Activated naive CD8-positive, alpha-beta T cell (primary cell): ENCODE measurements around the gene P4HTM.
A peak's percentile ranks its signal among the peaks of the same experiment; 100 is the strongest.

Experiments used
- H3K27ac Mint-ChIP-seq: one replicate; pipeline ENCODE4 v1.8.0; 2021; ENCODE audit warnings: mixed read lengths
- H3K27me3 Mint-ChIP-seq: one replicate; pipeline ENCODE4 v1.8.0; 2021; ENCODE audit warnings: mixed read lengths
- H3K36me3 Mint-ChIP-seq: one replicate; pipeline ENCODE4 v1.8.0; 2021; ENCODE audit warnings: mixed read lengths
- H3K4me1 Mint-ChIP-seq: one replicate; pipeline ENCODE4 v1.8.0; 2021; ENCODE audit warnings: low read depth, mixed read lengths
- H3K4me3 Mint-ChIP-seq: one replicate; pipeline ENCODE4 v1.8.0; 2021; ENCODE audit warnings: mild to moderate bottlenecking, mixed read lengths
- H3K9me3 Mint-ChIP-seq: one replicate; pipeline ENCODE4 v1.8.0; 2021; ENCODE audit warnings: low read depth, mixed read lengths

The P4HTM gene, protein sequence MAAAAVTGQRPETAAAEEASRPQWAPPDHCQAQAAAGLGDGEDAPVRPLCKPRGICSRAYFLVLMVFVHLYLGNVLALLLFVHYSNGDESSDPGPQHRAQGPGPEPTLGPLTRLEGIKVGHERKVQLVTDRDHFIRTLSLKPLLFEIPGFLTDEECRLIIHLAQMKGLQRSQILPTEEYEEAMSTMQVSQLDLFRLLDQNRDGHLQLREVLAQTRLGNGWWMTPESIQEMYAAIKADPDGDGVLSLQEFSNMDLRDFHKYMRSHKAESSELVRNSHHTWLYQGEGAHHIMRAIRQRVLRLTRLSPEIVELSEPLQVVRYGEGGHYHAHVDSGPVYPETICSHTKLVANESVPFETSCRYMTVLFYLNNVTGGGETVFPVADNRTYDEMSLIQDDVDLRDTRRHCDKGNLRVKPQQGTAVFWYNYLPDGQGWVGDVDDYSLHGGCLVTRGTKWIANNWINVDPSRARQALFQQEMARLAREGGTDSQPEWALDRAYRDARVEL

GRCh38 chr3:48989796-48990635 lies at the start of gene P4HTM:
Gene P4HTM, plus strand, starts transcription at chr3:48990241. Its CDS starts 16 bp downstream, at chr3:48990257.
- no peaks in the 10 kb centered on the region for H3K27me3 Mint-ChIP-seq
- peaks cover 2% of the 10 kb centered on the region for H3K36me3 Mint-ChIP-seq
- peak within 1 kb of the TSS; percentile 91 for H3K27ac Mint-ChIP-seq
- peaks cover 41% of the 10 kb centered on the region for H3K4me1 Mint-ChIP-seq
- H3K4me3 Mint-ChIP-seq = peak within 1 kb of the TSS; percentile 92
- no peaks in the 10 kb centered on the region for H3K9me3 Mint-ChIP-seq

- Mint-ChIP-seq H3K36me3 (peaks cover 7% of the 10 kb centered on the region), H3K4me3 (no peak overlapping the region), H3K4me1 (peaks cover 36% of the 10 kb centered on the region), H3K27ac (peak overlapping the region; percentile 79), H3K9me3 (no peaks in the 10 kb centered on the region), H3K27me3 (no peaks in the 10 kb centered on the region)
These were observed 44.6 kb upstream of the P4HTM start for GRCh38 chr3:48945432-48945831.

DNA sequence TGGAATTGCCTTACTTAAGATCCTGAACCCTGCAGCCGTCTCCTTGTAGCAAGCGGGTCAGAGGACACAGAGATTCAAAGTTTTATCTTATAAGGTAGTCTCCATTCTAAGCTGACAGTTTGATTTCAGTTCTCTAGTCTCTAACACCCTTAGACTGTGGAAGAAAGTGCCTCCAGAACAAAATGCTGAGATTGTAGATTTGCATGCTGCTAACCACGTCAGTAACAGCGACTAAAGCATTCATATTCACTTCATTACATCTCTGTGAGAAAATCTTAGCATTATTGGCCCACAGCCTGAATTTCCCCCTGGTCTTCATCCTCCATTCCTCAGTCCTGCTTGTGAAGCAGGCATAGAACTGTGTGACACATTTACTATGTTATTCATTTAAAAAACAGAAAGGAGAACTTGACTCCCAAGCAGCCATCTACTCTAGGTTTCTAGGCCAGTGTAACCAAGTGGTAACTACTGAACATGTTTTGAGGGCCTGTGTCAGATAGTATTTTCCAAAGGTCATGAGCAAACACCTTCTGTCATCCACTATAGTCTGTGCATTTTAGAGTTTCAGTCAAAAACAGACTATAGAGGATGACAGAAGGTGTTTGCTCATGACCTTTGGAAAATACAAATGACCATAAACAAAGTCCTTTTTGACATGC lies 44.0 kb upstream of the P4HTM start:
- no peaks in the 10 kb centered on the region for H3K9me3 Mint-ChIP-seq

GRCh38 chr3:48949376-48949717 lies 40.7 kb upstream of the P4HTM start:
- H3K9me3 Mint-ChIP-seq = no peaks in the 10 kb centered on the region
- no peak overlapping the region for H3K27ac Mint-ChIP-seq
- H3K36me3 Mint-ChIP-seq = no peaks in the 10 kb centered on the region
- H3K4me3 Mint-ChIP-seq = no peak overlapping the region
- peaks cover 42% of the 10 kb centered on the region for H3K4me1 Mint-ChIP-seq
- no peaks in the 10 kb centered on the region for H3K27me3 Mint-ChIP-seq

More for the DNA sequence above, 44.0 kb upstream of the P4HTM start:
- Mint-ChIP-seq H3K27ac (peak overlapping the region; percentile 79), H3K4me1 (peaks cover 36% of the 10 kb centered on the region), H3K4me3 (no peak overlapping the region), H3K36me3 (peaks cover 7% of the 10 kb centered on the region), H3K27me3 (no peaks in the 10 kb centered on the region)

DNA sequence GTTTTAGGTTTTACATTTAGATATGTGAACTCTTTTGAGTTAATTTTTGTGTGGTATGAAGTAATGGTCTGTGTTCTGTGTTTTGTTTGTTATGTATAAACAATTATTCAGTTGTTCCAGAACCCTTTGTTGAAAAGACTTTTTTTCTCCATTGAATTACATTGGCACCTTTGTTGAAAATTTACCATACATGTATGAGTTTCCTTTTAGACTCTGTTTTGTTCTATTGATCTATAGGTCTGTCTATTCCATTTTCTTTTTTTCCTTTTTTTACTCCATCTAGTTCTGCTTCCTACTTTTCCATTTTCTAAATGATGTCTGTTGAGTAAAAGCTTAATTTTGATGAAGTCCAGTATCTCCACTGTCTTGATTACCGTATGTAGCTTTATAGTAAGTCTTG lies 40.0 kb upstream of the P4HTM start:
- Mint-ChIP-seq H3K27ac (peak overlapping the region; percentile 67), H3K9me3 (no peaks in the 10 kb centered on the region), H3K4me3 (no peak overlapping the region), H3K36me3 (no peaks in the 10 kb centered on the region), H3K4me1 (peaks cover 36% of the 10 kb centered on the region), H3K27me3 (no peaks in the 10 kb centered on the region)

GRCh38 chr3:48951764-48952163 lies 38.3 kb upstream of the P4HTM start:
- Mint-ChIP-seq H3K9me3 (no peaks in the 10 kb centered on the region), H3K36me3 (no peaks in the 10 kb centered on the region), H3K4me3 (no peak overlapping the region), H3K27me3 (no peaks in the 10 kb centered on the region), H3K4me1 (peaks cover 25% of the 10 kb centered on the region), H3K27ac (peak overlapping the region; percentile 16)

DNA sequence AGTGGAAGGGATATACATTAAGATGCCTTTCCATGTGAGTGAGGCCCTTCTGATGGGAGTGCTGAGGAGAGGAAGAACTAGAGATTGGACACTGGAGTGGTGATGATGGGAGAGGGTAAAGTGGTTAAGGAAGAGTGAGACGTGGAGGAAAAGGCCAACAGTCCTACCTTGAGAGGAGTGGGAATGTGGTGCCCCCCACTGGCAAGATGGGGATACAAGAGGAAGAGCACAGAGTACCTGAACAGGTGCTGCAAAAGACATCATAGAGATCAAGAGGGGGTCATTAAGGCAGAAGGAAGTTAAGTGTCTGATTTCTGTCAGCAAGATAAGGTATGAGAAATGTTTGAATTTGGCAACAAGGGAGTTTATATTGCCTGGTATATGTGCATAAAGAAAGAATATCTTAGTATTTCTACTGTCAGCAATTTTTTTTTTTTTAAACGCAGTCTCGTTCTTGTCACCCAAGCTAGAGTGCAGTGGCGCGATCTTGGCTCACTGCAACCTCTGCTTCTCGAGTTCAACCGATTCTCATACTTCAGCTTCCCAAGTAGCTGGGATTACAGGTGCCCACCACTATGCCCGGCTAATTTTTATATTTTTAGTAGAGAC lies 37.4 kb upstream of the P4HTM start:
- no peaks in the 10 kb centered on the region for H3K9me3 Mint-ChIP-seq
- no peaks in the 10 kb centered on the region for H3K27me3 Mint-ChIP-seq
- H3K36me3 Mint-ChIP-seq = no peaks in the 10 kb centered on the region
- H3K27ac Mint-ChIP-seq = peak overlapping the region; percentile 19
- peaks cover 23% of the 10 kb centered on the region for H3K4me1 Mint-ChIP-seq
- no peak overlapping the region for H3K4me3 Mint-ChIP-seq

- Mint-ChIP-seq H3K4me3 (no peak overlapping the region), H3K36me3 (peaks cover 2% of the 10 kb centered on the region), H3K4me1 (peaks cover 7% of the 10 kb centered on the region), H3K9me3 (no peaks in the 10 kb centered on the region), H3K27ac (no peak overlapping the region), H3K27me3 (no peaks in the 10 kb centered on the region)
These were observed 32.9 kb upstream of the P4HTM start for GRCh38 chr3:48957006-48957705.

DNA sequence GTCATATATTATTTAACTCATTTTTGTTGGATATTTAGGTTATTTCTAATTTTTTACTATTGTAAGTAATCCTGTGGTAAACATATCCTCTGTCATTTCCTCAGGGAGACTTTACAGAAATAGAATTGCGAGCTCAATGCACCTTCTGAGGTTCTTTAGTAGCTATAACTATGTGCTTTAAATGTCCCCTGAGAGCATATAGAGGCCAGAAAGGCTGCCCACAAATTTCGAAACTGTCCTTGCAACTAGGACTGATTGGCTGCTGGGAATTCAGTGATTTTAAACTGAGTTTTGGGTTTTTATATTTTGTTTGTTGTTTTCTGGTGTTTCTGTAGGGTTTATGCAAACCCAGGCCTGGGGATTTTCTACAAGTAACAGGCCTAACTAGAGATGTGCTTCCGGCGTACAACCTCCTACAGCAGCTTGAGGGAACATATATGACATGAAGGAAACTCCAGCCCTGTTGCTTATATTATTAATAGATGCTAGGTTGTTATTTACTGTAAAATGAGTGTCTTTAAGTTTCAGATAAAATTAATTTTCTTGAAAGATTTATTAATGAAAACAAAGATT lies 29.1 kb upstream of the P4HTM start:
- H3K4me1 Mint-ChIP-seq = peaks cover 2% of the 10 kb centered on the region
- peaks cover 3% of the 10 kb centered on the region for H3K36me3 Mint-ChIP-seq
- H3K4me3 Mint-ChIP-seq = no peak overlapping the region
- H3K27ac Mint-ChIP-seq = no peak overlapping the region
- no peaks in the 10 kb centered on the region for H3K9me3 Mint-ChIP-seq
- no peaks in the 10 kb centered on the region for H3K27me3 Mint-ChIP-seq

- H3K27me3 Mint-ChIP-seq = no peaks in the 10 kb centered on the region
- H3K36me3 Mint-ChIP-seq = peaks cover 7% of the 10 kb centered on the region
- H3K27ac Mint-ChIP-seq = peak overlapping the region; percentile 61
- no peak overlapping the region for H3K4me3 Mint-ChIP-seq
- no peaks in the 10 kb centered on the region for H3K9me3 Mint-ChIP-seq
- H3K4me1 Mint-ChIP-seq = peaks cover 2% of the 10 kb centered on the region
These were observed 27.7 kb upstream of the P4HTM start for GRCh38 chr3:48962340-48962739.

DNA sequence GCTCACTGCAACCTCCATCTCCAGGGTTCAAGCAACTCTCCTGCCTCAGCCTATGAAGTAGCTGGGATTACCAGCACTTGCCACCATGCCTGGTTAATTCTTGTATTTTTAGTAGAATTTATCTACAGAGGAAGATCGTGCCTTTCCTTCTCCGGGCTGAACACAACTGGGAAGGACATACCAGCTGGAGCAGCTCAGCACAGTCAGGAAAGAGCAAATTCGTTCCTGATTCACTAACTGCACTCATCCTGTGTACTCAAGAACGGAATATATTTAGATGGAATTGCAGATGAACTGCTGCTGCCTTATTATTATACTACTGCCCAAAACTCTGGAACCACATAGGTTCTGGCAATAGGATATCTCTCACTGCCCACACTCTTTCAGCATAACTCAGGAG lies 27.1 kb upstream of the P4HTM start:
- Mint-ChIP-seq H3K4me1 (peaks cover 2% of the 10 kb centered on the region), H3K36me3 (peaks cover 7% of the 10 kb centered on the region), H3K27ac (no peak overlapping the region), H3K9me3 (no peaks in the 10 kb centered on the region), H3K4me3 (no peak overlapping the region), H3K27me3 (no peaks in the 10 kb centered on the region)

- Mint-ChIP-seq H3K36me3 (peaks cover 7% of the 10 kb centered on the region), H3K27ac (no peak overlapping the region), H3K9me3 (no peaks in the 10 kb centered on the region), H3K4me3 (no peak overlapping the region), H3K27me3 (no peaks in the 10 kb centered on the region), H3K4me1 (peaks cover 2% of the 10 kb centered on the region)
These were observed 26.4 kb upstream of the P4HTM start for GRCh38 chr3:48963591-48963990.

DNA sequence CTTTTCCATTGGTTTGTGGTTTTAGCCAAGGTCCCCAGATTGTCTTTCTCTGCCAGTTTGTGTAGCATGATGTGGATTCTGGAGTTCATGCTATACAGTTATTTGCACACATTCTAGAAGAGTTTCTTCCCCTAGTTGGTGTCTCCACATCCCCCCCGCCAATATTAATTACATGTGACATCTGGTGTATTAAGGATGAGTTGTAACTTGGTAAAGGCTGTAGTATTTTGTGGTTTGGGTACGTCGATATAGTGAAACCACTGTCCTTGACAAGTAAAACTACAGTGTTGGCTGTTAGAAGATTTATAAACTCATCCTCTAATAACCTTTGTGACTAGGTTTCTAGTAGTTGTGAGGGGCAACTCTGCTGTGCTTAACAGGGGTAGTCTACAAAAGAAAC lies 23.7 kb upstream of the P4HTM start:
- Mint-ChIP-seq H3K36me3 (peaks cover 7% of the 10 kb centered on the region), H3K4me3 (no peak overlapping the region), H3K4me1 (peaks cover 2% of the 10 kb centered on the region), H3K27me3 (no peaks in the 10 kb centered on the region), H3K9me3 (no peaks in the 10 kb centered on the region), H3K27ac (no peak overlapping the region)

DNA sequence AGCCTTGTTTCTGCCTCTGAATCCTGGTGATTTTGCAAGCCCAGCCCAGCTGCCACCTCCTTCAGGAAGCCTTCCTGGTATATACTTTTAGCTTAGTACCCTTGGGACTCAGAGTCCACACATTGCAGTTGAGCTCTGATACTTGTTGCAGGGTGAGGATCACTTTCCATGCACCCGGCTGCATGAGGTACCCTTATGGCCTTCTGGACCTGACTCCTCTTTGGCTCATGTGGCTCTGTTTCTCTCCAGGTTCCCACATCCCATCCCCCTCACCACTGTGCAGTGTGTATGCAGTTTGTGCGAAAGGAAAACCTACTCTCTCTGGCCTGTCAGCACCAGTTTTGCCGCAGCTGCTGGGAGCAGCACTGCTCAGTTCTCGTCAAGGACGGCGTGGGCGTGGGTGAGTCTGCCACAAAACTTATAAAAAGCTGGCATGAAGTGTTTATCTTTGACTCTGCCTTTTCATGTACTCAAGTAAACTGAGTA lies 23.1 kb upstream of the P4HTM start:
- Mint-ChIP-seq H3K27me3 (no peaks in the 10 kb centered on the region), H3K4me3 (no peak overlapping the region), H3K9me3 (no peaks in the 10 kb centered on the region), H3K27ac (peak overlapping the region; percentile 61), H3K4me1 (no peaks in the 10 kb centered on the region), H3K36me3 (peaks cover 6% of the 10 kb centered on the region)
